A549 (cell line): ENCODE data around the gene WWP2.

ENCODE experiments used
- FOSL2 ChIP-seq, 2 experiments: fragments of 450-650 bp in 1 of 2; fragments of >200 bp in 1 of 2; sonication (Bioruptor Twin) in 1 of 2; formaldehyde crosslinking; IDR thresholded peaks; 2 replicates each; pipeline versions ENCODE4 v1.5.0 to v1.6.1; 2016 to 2020; ENCODE audit warnings: mild to moderate bottlenecking in 1 of 2, moderate library complexity in 1 of 2
- NR3C1 ChIP-seq: fragments of >200 bp; sonication (Bioruptor Twin); formaldehyde crosslinking; IDR thresholded peaks from 3 replicates; pipeline ENCODE4 v1.6.1; 2017
- POLR2A ChIP-seq: IDR thresholded peaks from 2 replicates; pipeline ENCODE4 v1.6.1; 2012; ENCODE audit warnings: mild to moderate bottlenecking, low read length
- TF ChIP-seq, protein P1 (sequence below): fragments of >200 bp; sonication (Bioruptor Twin); formaldehyde crosslinking; IDR thresholded peaks from 2 replicates; pipeline ENCODE4 v1.6.1; 2016
- TF ChIP-seq, protein P2 (sequence below): fragments of 450-650 bp; IDR thresholded peaks from 2 replicates; pipeline ENCODE4 v1.6.1; 2014; ENCODE audit warnings: antibody characterized with exemption
- TF ChIP-seq, protein P3 (sequence below): fragments of 250-450 bp; sonication (Bioruptor Pico); IDR thresholded peaks from 2 replicates; pipeline ENCODE4 v1.5.0; 2021; ENCODE audit warnings: mild to moderate bottlenecking, moderate library complexity, borderline replicate concordance

DNA sequence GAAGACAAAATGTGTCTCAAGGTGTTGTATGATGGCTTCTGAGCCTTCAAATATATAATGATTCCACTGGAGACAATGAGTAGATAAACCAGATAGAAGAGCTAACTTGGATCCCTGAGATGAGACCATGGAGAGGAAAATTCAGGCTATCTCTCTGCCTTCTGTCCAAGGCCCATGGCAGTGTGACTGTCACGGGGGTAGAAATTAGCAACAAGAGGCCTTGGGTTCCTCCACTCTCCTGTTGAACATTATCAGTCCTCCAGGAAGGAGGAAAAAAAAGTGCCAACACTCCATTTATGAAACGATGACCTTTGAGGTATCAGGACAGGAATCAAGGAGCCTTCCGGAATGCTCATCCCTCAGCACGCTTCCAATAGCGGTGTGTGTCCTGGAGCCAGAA, 75.2 kb downstream of the WWP2 start:
- TF ChIP-seq, protein P1, sequence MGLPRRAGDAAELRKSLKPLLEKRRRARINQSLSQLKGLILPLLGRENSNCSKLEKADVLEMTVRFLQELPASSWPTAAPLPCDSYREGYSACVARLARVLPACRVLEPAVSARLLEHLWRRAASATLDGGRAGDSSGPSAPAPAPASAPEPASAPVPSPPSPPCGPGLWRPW, result no peak
- TF ChIP-seq, protein P2, sequence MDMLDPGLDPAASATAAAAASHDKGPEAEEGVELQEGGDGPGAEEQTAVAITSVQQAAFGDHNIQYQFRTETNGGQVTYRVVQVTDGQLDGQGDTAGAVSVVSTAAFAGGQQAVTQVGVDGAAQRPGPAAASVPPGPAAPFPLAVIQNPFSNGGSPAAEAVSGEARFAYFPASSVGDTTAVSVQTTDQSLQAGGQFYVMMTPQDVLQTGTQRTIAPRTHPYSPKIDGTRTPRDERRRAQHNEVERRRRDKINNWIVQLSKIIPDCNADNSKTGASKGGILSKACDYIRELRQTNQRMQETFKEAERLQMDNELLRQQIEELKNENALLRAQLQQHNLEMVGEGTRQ, result no peak
- TF ChIP-seq POLR2A (no peak), FOSL2 (IDR thresholded peaks at IDR 0.05) (no peak), FOSL2 (CRISPR knock-in tag; IDR thresholded peaks at IDR 0.05) (no peak), NR3C1 (no peak)
- TF ChIP-seq, protein P3, sequence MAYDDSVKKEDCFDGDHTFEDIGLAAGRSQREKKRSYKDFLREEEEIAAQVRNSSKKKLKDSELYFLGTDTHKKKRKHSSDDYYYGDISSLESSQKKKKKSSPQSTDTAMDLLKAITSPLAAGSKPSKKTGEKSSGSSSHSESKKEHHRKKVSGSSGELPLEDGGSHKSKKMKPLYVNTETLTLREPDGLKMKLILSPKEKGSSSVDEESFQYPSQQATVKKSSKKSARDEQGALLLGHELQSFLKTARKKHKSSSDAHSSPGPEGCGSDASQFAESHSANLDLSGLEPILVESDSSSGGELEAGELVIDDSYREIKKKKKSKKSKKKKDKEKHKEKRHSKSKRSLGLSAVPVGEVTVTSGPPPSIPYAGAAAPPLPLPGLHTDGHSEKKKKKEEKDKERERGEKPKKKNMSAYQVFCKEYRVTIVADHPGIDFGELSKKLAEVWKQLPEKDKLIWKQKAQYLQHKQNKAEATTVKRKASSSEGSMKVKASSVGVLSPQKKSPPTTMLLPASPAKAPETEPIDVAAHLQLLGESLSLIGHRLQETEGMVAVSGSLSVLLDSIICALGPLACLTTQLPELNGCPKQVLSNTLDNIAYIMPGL (CRISPR knock-in tag), result no peak
